Body of pancreas (tissue), 4 donors: ENCODE measurements around the gene HS6ST3. TPM values are rescaled to one million over a fixed set of nuclear protein-coding genes. Genes with fewer than 3 reads are reported as not detected.

Experiments used
- ATAC-seq: fragments of 150-250 bp; one replicate; pipeline ENCODE4 v1.9.1; 2016
- DNase-seq, 4 donors: peaks; one replicate each; pipeline ENCODE4 v3.0.0-alpha.2; 2019
- H3K27ac ChIP-seq, 4 donors: fragments of 200-600 bp; sonication (generic); 1 replicate in 3 of 4; 2 replicates in 1 of 4; pipeline versions ENCODE4 v1.5.1 to v1.6.1; 2016 to 2019; ENCODE audit warnings: mild to moderate bottlenecking in 1 of 4, mixed read lengths in 1 of 4, moderate library complexity in 1 of 4
- H3K27me3 ChIP-seq, 2 donors: fragments of 200-600 bp; sonication (generic); one replicate each; pipeline ENCODE4 v1.6.0; 2016; ENCODE audit warnings: mild to moderate bottlenecking in 1 of 2
- H3K36me3 ChIP-seq, 2 donors: fragments of 200-600 bp; sonication (generic); replicated peaks in 1 of 2; 2 replicates each; pipeline ENCODE4 v1.5.1; 2016; ENCODE audit warnings: low read depth in 2 of 2; ENCODE audit not compliant: insufficient read depth in 1 of 2
- H3K4me1 ChIP-seq: fragments of 200-600 bp; sonication (generic); one replicate; pipeline ENCODE4 v1.6.0; 2016
- H3K4me3 ChIP-seq, 2 donors: fragments of 200-600 bp; sonication (generic); 1 replicate in 1 of 2; 2 replicates in 1 of 2; pipeline ENCODE4 v1.5.1; 2016 to 2019
- H3K9me3 ChIP-seq, 3 donors: fragments of 200-600 bp; sonication (generic); 1 replicate in 2 of 3; 2 replicates in 1 of 3; pipeline ENCODE4 v1.5.1; 2016
- CTCF ChIP-seq, 7 experiments: fragments of 450-650 bp in 4 of 7; fragments of 200-600 bp in 3 of 7; sonication (generic) in 3 of 7; IDR thresholded peaks; one replicate each; pipeline ENCODE4 v1.5.1; 2016 to 2019; ENCODE audit warnings: antibody characterized with exemption in 7 of 7
- POLR2A ChIP-seq, 3 donors: fragments of 450-650 bp; IDR thresholded peaks; one replicate each; pipeline ENCODE4 v1.6.1; 2016; ENCODE audit warnings: antibody characterized with exemption in 3 of 3, mild to moderate bottlenecking in 2 of 3
- WGBS, 2 donors: methylation state at CpG; one replicate each; pipeline ENCODE4 v1.1.5; 2017; 5-methylcytosine and 5-hydroxymethylcytosine counted together
- intact Hi-C: fragments of 100-400 bp; cut with DNase I; formaldehyde crosslinking; loops from one replicate; pipeline ENCODE4 v1.15.1; 2023
- total RNA-seq, 2 donors: library from RNA; depleted of rRNA; stranded (reverse); fragments of >200 nt; gene quantifications; one replicate each; pipeline ENCODE4 v1.1.0, GENCODE V29; 2016

The HS6ST3 gene
- total RNA-seq, 2 donors from 2014 or later, result 1.3 to 2.3 TPM

- ATAC-seq (no peak), DNase-seq (no peak)
- Histone ChIP-seq H3K27me3 (no peaks in the 10 kb centered on the region), H3K4me3 (no peak overlapping the region), H3K36me3 (no peaks in the 10 kb centered on the region), H3K27ac (no peak overlapping the region), H3K4me1 (peaks cover 7% of the 10 kb centered on the region), H3K9me3 (no peaks in the 10 kb centered on the region)
- no peak for TF ChIP-seq POLR2A (IDR thresholded peaks at IDR 0.05)
- no peak for TF ChIP-seq CTCF (IDR thresholded peaks at IDR 0.05)
- intact Hi-C loops, result no loop called here
- WGBS, 2 donors, result 74 to 75% methylated on average over 9 of the region's 9 CpGs
Observed at GRCh38 chr13:96821971-96822370, 732.1 kb downstream of the HS6ST3 start.

GRCh38 chr13:96822895-96823294 lies 733.0 kb downstream of the HS6ST3 start:
- Histone ChIP-seq H3K9me3 (no peaks in the 10 kb centered on the region), H3K27ac (no peak overlapping the region), H3K4me1 (no peaks in the 10 kb centered on the region), H3K4me3 (no peak overlapping the region), H3K27me3 (no peaks in the 10 kb centered on the region), H3K36me3 (no peaks in the 10 kb centered on the region)
- TF ChIP-seq CTCF (IDR thresholded peaks at IDR 0.05) (peak in 6 of 7 experiments; percentile 8 to 54 (median 34)), POLR2A (IDR thresholded peaks at IDR 0.05) (no peak)
- intact Hi-C loops, result no loop called here
- peak; percentile 26 to 57 (median 38) for DNase-seq
- peak; percentile 62 for ATAC-seq

GRCh38 chr13:96824140-96824539 lies 734.2 kb downstream of the HS6ST3 start:
- Histone ChIP-seq H3K9me3 (no peaks in the 10 kb centered on the region), H3K36me3 (no peaks in the 10 kb centered on the region), H3K27me3 (no peaks in the 10 kb centered on the region), H3K4me1 (no peaks in the 10 kb centered on the region), H3K4me3 (no peak overlapping the region), H3K27ac (no peak overlapping the region)
- 82 to 92% methylated on average over 10 of the region's 10 CpGs for WGBS, 2 donors
- DNase-seq (no peak), ATAC-seq (no peak)
- intact Hi-C loops, result no loop called here
- no peak for TF ChIP-seq POLR2A (IDR thresholded peaks at IDR 0.05)
- no peak for TF ChIP-seq CTCF (IDR thresholded peaks at IDR 0.05)

GRCh38 chr13:96825653-96826052 lies 735.7 kb downstream of the HS6ST3 start:
- DNase-seq, result no peak
- intact Hi-C loops, result no loop called here
- Histone ChIP-seq H3K27ac (no peak overlapping the region), H3K4me3 (no peak overlapping the region), H3K9me3 (no peaks in the 10 kb centered on the region), H3K36me3 (no peaks in the 10 kb centered on the region), H3K4me1 (no peaks in the 10 kb centered on the region), H3K27me3 (no peaks in the 10 kb centered on the region)
- ATAC-seq, result no peak
- TF ChIP-seq POLR2A (IDR thresholded peaks at IDR 0.05), result no peak
- no peak for TF ChIP-seq CTCF (IDR thresholded peaks at IDR 0.05)
- WGBS, 2 donors, result 83 to 84% methylated on average over 3 of the region's 3 CpGs

- ATAC-seq, result no peak
- intact Hi-C loops, result no loop called here
Observed at GRCh38 chr13:96834626-96835025, 744.7 kb downstream of the HS6ST3 start.

More at GRCh38 chr13:96834626-96835025, 744.7 kb downstream of the HS6ST3 start:
- H3K4me1 ChIP-seq, result no peaks in the 10 kb centered on the region
- no peaks in the 10 kb centered on the region for H3K9me3 ChIP-seq
- no peak for DNase-seq
- H3K36me3 ChIP-seq, result no peaks in the 10 kb centered on the region
- 81 to 88% methylated on average over 4 of the region's 4 CpGs for WGBS, 2 donors
- no peak for TF ChIP-seq CTCF (IDR thresholded peaks at IDR 0.05)
- no peak for TF ChIP-seq POLR2A (IDR thresholded peaks at IDR 0.05)
- no peaks in the 10 kb centered on the region for H3K27me3 ChIP-seq
- no peak overlapping the region for H3K27ac ChIP-seq
- no peak overlapping the region for H3K4me3 ChIP-seq
